Endothelial cell (in vitro differentiated cells): ENCODE measurements around the gene OSBPL10. TPM values are rescaled to one million over a fixed set of nuclear protein-coding genes. Genes with fewer than 3 reads are reported as not detected.

Experiments
- DNase-seq: peaks from one replicate; pipeline ENCODE4 v3.0.0; 2021; ENCODE audit warnings: low spot score
- H3K27ac Mint-ChIP-seq: one replicate; pipeline ENCODE4 v1.8.0; 2021; ENCODE audit warnings: mixed read lengths, inconsistent platforms; ENCODE audit not compliant: unreplicated experiment
- H3K27me3 Mint-ChIP-seq: one replicate; pipeline ENCODE4 v1.8.0; 2021; ENCODE audit warnings: mild to moderate bottlenecking, moderate library complexity, mixed read lengths, inconsistent platforms; ENCODE audit not compliant: unreplicated experiment
- H3K36me3 Mint-ChIP-seq: one replicate; pipeline ENCODE4 v1.8.0; 2021; ENCODE audit warnings: mild to moderate bottlenecking, low read depth, mixed read lengths, inconsistent platforms; ENCODE audit not compliant: unreplicated experiment
- H3K4me1 Mint-ChIP-seq: one replicate; pipeline ENCODE4 v1.8.0; 2021; ENCODE audit warnings: mild to moderate bottlenecking, mixed read lengths, inconsistent platforms; ENCODE audit not compliant: unreplicated experiment
- H3K4me3 Mint-ChIP-seq: one replicate; pipeline ENCODE4 v1.8.0; 2021; ENCODE audit warnings: mild to moderate bottlenecking, mixed read lengths, inconsistent platforms; ENCODE audit not compliant: unreplicated experiment
- H3K9me3 Mint-ChIP-seq: one replicate; pipeline ENCODE4 v1.8.0; 2021; ENCODE audit warnings: mixed read lengths, inconsistent platforms; ENCODE audit not compliant: unreplicated experiment
- total RNA-seq: library from RNA; stranded (reverse); fragmentation: NEBNext Ultra II Directional; extraction: Animal tissue kit (Norgen Biotek cat#: 25700); gene quantifications from one replicate; pipeline ENCODE4 v1.2.1, GENCODE V29; 2021; ENCODE audit not compliant: unreplicated experiment
- TF ChIP-seq, protein P1 (sequence below): fragments of 200-600 bp; sonication (generic); IDR thresholded peaks from one replicate; pipeline ENCODE4 v1.5.0; 2021; ENCODE audit warnings: antibody characterized with exemption; ENCODE audit not compliant: unreplicated experiment

OSBPL10 gene
- total RNA-seq, 1 donor from 2014 or later: 61.0 TPM

DNA sequence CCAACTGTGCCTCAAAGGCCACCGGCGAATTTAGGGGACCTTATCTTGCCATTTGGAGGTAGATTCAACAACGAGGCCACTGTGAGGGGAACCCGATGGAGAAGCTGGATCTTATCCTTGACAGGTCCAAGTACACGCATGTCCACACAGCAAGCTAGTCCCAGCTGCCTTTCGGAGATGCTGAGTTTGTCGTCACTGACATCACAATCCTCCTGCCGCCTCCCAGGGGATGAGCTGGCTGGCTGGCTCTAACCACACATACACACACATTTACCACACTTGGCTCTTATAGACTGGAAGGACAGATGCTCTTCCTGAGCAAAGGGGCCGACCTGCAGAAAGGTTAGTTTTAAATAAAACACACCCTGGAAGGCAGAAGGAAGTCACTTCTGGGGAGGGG, 272.1 kb downstream of the OSBPL10 start:
- H3K27me3 Mint-ChIP-seq: peaks cover 6% of the 10 kb centered on the region
- peaks cover 4% of the 10 kb centered on the region for H3K9me3 Mint-ChIP-seq
- no peak for DNase-seq
- peaks cover 9% of the 10 kb centered on the region for H3K4me1 Mint-ChIP-seq
- TF ChIP-seq, protein P1, sequence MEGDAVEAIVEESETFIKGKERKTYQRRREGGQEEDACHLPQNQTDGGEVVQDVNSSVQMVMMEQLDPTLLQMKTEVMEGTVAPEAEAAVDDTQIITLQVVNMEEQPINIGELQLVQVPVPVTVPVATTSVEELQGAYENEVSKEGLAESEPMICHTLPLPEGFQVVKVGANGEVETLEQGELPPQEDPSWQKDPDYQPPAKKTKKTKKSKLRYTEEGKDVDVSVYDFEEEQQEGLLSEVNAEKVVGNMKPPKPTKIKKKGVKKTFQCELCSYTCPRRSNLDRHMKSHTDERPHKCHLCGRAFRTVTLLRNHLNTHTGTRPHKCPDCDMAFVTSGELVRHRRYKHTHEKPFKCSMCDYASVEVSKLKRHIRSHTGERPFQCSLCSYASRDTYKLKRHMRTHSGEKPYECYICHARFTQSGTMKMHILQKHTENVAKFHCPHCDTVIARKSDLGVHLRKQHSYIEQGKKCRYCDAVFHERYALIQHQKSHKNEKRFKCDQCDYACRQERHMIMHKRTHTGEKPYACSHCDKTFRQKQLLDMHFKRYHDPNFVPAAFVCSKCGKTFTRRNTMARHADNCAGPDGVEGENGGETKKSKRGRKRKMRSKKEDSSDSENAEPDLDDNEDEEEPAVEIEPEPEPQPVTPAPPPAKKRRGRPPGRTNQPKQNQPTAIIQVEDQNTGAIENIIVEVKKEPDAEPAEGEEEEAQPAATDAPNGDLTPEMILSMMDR: no peak
- H3K27ac Mint-ChIP-seq: no peak overlapping the region
- no peak overlapping the region for H3K4me3 Mint-ChIP-seq
- peaks cover 30% of the 10 kb centered on the region for H3K36me3 Mint-ChIP-seq

DNA sequence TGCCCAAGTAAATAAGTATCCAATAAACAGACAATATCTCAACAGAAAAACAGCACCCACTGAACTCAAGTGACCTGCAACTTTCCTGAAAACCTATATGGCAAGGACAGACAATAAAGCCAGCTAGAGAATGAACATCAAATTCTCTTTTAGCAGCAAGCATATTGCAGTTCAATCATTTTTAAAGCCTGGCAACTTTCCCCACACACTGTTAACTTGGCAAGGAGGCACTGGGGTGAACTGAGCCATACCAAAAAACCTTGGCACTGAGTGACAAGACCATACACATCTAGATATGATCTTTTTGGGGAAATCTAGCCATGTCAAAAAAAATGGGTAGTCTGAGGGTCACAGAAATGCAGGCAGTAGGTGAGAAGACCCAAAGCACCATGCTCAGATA, 273.8 kb downstream of the OSBPL10 start:
- Mint-ChIP-seq H3K4me3 (no peak overlapping the region), H3K27me3 (peaks cover 6% of the 10 kb centered on the region)
- TF ChIP-seq, protein P1: no peak

DNA sequence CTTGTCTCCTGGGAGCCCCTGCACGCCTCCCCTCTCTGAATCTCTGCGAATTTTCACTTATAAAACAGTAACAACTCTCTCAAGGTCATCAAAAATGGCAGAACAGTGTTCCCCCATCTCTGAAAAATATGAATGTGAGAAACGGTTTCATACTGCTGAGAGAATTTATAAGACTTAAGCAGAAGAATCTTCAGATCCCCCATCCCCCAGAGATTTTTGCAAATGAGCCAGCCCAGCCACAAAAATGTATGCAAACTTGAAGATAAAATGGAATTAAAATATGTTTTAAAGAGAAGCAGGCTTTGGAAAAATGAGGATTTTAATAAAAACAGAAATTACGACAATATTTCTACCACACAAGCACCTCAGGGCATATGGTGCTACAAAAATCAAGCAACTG, 275.3 kb downstream of the OSBPL10 start:
- Mint-ChIP-seq H3K27me3 (peaks cover 6% of the 10 kb centered on the region), H3K4me1 (peaks cover 9% of the 10 kb centered on the region), H3K27ac (no peak overlapping the region), H3K36me3 (peaks cover 25% of the 10 kb centered on the region), H3K9me3 (no peaks in the 10 kb centered on the region), H3K4me3 (no peak overlapping the region)
- TF ChIP-seq, protein P1: no peak
- no peak for DNase-seq

More for the DNA sequence above, 273.8 kb downstream of the OSBPL10 start:
- no peak overlapping the region for H3K27ac Mint-ChIP-seq
- H3K4me1 Mint-ChIP-seq: peaks cover 9% of the 10 kb centered on the region
- no peaks in the 10 kb centered on the region for H3K9me3 Mint-ChIP-seq
- H3K36me3 Mint-ChIP-seq: peaks cover 21% of the 10 kb centered on the region
- no peak for DNase-seq

DNA sequence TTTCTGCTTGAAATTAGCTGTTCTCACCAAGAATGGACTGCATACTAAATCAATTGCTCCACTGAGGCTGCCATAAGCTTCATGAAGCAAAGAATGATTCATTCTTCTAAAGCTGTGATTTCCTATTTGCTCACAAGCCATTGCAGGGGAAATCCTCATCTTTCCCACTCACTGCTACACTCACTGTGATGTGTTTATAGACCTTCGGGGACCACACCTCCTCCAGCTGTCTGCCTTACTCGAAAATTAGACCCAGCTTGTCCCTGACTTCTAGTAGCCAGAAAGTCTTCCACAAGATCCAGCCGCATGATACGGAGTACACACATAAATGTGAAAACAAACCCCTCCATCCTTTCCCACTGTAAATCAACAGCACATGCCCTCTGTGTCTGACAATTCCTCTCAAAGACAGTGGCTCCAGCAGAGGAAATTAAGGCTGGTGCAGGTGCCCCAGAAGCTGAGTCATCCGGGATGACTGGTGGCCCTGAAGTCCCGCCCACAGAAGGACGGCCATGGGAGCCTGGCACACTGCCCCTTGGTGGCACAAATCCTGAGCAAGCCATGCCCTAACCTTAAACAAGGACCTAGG, 276.4 kb downstream of the OSBPL10 start:
- TF ChIP-seq, protein P1: no peak
- DNase-seq: no peak
- H3K27me3 Mint-ChIP-seq: peaks cover 6% of the 10 kb centered on the region
- H3K4me3 Mint-ChIP-seq: no peak overlapping the region
- peaks cover 7% of the 10 kb centered on the region for H3K4me1 Mint-ChIP-seq
- peaks cover 27% of the 10 kb centered on the region for H3K36me3 Mint-ChIP-seq
- no peak overlapping the region for H3K27ac Mint-ChIP-seq
- no peaks in the 10 kb centered on the region for H3K9me3 Mint-ChIP-seq

DNA sequence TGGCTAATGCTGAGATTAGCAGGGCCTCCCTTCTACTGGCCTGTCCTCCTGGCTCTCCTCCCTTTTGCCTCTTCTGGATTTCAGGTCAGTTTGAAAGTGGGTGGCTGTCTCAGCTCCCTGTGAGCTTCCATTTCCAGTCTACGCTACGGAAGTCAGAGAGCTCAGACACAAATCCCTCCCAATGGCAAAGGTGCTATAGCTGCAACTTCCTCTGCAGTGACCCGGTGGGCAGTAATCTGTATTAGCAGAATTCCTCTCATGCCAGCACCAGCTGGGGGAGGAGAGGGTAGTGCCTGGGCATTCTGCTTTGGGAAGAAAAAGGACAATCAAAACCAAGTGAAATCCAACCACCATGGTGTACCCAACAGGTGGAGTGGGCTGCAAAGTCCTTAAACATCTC, 276.9 kb downstream of the OSBPL10 start:
- H3K27me3 Mint-ChIP-seq: peaks cover 6% of the 10 kb centered on the region
- peaks cover 25% of the 10 kb centered on the region for H3K36me3 Mint-ChIP-seq
- DNase-seq: no peak
- peaks cover 7% of the 10 kb centered on the region for H3K4me1 Mint-ChIP-seq
- no peak overlapping the region for H3K4me3 Mint-ChIP-seq
- no peaks in the 10 kb centered on the region for H3K9me3 Mint-ChIP-seq
- H3K27ac Mint-ChIP-seq: no peak overlapping the region
- TF ChIP-seq, protein P1: no peak
